ENCODE data around the gene TPSG1.

Gene TPSG1

DNA sequence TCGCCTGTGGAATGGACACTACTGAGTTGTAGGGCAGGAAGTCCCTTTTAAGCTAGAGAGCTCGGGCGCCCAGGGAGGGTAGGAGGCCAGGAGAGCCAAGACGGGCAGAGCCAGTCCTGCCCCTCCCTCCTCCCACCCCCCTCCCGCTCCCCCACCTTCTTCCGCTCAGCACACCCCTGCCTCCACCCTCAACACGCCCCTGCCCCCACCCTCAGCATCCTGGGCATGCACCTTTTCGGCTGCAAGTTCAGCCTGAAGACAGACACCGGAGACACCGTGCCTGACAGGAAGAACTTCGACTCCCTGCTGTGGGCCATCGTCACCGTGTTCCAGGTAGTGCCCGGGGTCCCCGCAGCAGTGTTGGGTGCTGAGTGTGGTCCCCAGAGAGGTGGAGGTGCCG, 18.3 kb downstream of the TPSG1 start:
- DNase-seq, result no peak
- Histone ChIP-seq H3K4me3 (ENCODE audit: low read depth, low read length) (no peak overlapping the region), H3K27ac (no peak overlapping the region), H3K36me3 (replicated peaks) (peaks cover 5% of the 10 kb centered on the region), H3K27me3 (replicated peaks) (no peaks in the 10 kb centered on the region)
- TF ChIP-seq CTCF (IDR thresholded peaks at IDR 0.05; ENCODE audit: low read depth, low read length, missing control alignments), result no peak
- in situ Hi-C loops (cut with HindIII; ENCODE audit: low pct_ligation_motif_present, low sequenced_read_pairs), result no loop called here

- TF ChIP-seq CTCF (IDR thresholded peaks at IDR 0.05; ENCODE audit: low read depth, low read length, missing control alignments), result no peak
- DNase-seq, result no peak
- Histone ChIP-seq H3K27me3 (replicated peaks) (no peaks in the 10 kb centered on the region), H3K36me3 (replicated peaks) (peaks cover 6% of the 10 kb centered on the region), H3K4me3 (ENCODE audit: low read depth, low read length) (no peak overlapping the region), H3K27ac (no peak overlapping the region)
- in situ Hi-C loops (cut with HindIII; ENCODE audit: low pct_ligation_motif_present, low sequenced_read_pairs), result no loop called here
Measured at GRCh38 chr16:1206326-1206725, 18.7 kb downstream of the TPSG1 start.

DNA sequence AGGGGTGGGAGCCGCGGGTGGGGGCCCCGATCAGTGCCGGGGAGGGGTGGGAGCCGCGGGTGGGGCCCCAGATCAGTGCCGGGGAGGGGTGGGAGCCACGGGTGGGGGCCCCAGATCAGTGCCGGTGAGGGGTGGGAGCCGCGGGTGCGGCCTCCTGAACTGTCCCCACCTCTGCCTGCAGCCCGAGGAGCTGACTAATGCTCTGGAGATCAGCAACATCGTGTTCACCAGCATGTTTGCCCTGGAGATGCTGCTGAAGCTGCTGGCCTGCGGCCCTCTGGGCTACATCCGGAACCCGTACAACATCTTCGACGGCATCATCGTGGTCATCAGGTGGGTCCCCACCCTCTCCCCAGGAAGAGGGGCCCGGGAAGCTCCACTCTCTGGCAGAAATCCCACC, 20.1 kb downstream of the TPSG1 start:
- no peak for DNase-seq
- Histone ChIP-seq H3K36me3 (replicated peaks) (peaks cover 3% of the 10 kb centered on the region), H3K27ac (no peak overlapping the region), H3K4me3 (ENCODE audit: low read depth, low read length) (no peak overlapping the region), H3K27me3 (replicated peaks) (no peaks in the 10 kb centered on the region)
- no peak for TF ChIP-seq CTCF (IDR thresholded peaks at IDR 0.05; ENCODE audit: low read depth, low read length, missing control alignments)
- in situ Hi-C loops (cut with HindIII; ENCODE audit: low pct_ligation_motif_present, low sequenced_read_pairs), result no loop called here

DNA sequence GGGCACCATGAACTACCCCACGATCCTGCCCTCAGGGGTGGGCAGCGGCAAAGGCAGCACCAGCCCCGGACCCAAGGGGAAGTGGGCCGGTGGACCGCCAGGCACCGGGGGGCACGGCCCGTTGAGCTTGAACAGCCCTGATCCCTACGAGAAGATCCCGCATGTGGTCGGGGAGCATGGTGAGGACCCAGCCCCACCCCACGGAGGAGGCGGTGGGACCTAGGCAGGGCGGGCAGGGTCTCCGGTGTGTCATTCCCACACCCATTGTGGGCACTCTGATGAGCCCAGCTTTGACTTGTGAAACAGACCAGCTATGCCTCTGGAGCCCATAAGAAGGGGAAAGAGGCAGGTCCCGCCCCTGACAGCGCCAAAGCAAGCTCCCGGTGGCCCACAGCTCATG, 22.8 kb downstream of the TPSG1 start:
- Histone ChIP-seq H3K36me3 (replicated peaks) (peaks cover 3% of the 10 kb centered on the region), H3K4me3 (ENCODE audit: low read depth, low read length) (no peak overlapping the region), H3K27me3 (replicated peaks) (no peaks in the 10 kb centered on the region), H3K27ac (no peak overlapping the region)
- DNase-seq, result no peak
- no peak for TF ChIP-seq CTCF (IDR thresholded peaks at IDR 0.05; ENCODE audit: low read depth, low read length, missing control alignments)
- in situ Hi-C loops (cut with HindIII; ENCODE audit: low pct_ligation_motif_present, low sequenced_read_pairs), result no loop called here

DNA sequence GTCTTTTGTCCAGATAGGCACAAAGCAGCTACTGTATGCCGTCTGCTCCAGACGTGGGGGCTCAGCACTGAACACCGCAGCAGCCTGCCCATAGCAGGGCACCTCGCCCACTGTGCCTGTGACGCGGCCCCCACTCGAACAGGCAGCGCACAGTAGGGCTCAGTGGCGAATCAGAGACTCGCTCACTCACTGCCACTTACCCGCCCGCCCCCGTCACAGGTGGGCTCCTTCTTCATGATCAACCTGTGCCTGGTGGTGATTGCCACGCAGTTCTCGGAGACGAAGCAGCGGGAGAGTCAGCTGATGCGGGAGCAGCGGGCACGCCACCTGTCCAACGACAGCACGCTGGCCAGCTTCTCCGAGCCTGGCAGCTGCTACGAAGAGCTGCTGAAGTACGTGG, 23.6 kb downstream of the TPSG1 start:
- Histone ChIP-seq H3K36me3 (replicated peaks) (peaks cover 3% of the 10 kb centered on the region), H3K4me3 (ENCODE audit: low read depth, low read length) (no peak overlapping the region), H3K27me3 (replicated peaks) (no peaks in the 10 kb centered on the region), H3K27ac (no peak overlapping the region)
- in situ Hi-C loops (cut with HindIII; ENCODE audit: low pct_ligation_motif_present, low sequenced_read_pairs), result no loop called here
- DNase-seq, result no peak
- TF ChIP-seq CTCF (IDR thresholded peaks at IDR 0.05; ENCODE audit: low read depth, low read length, missing control alignments), result no peak

- TF ChIP-seq CTCF (IDR thresholded peaks at IDR 0.05; ENCODE audit: low read depth, low read length, missing control alignments), result no peak
- no peak overlapping the region for H3K4me3 ChIP-seq (ENCODE audit: low read depth, low read length)
- H3K36me3 ChIP-seq (replicated peaks), result peaks cover 3% of the 10 kb centered on the region
- DNase-seq, result no peak
- in situ Hi-C loops (cut with HindIII; ENCODE audit: low pct_ligation_motif_present, low sequenced_read_pairs), result no loop called here
- no peak overlapping the region for H3K27ac ChIP-seq
- H3K27me3 ChIP-seq (replicated peaks), result no peaks in the 10 kb centered on the region
Measured at GRCh38 chr16:1200014-1200627, 24.9 kb downstream of the TPSG1 start.

All from brain microvascular endothelial cell (primary cell).